IPS-NIHi7 (cell line): ENCODE results near the gene ALDH1L1.

Source experiments
- DNase-seq: peaks from one replicate; pipeline ENCODE4 v3.0.0; 2012; ENCODE audit warnings: mixed read lengths; ENCODE audit errors: extremely low spot score

ALDH1L1 gene

GRCh38 chr3:126054870-126055269 lies 125.5 kb downstream of the ALDH1L1 start:
- DNase-seq, result no peak

- DNase-seq, result peak; percentile 6
These were observed 126.3 kb downstream of the ALDH1L1 start for GRCh38 chr3:126053949-126054569.
